HepG2 (cell line): Measurements from ENCODE around the gene DRC7.

ENCODE experiments used
- ARID2 ChIP-seq: sonication (generic); formaldehyde crosslinking; IDR thresholded peaks from 2 replicates; pipeline ENCODE4 v1.8.1; 2022; ENCODE audit warnings: mild to moderate bottlenecking, missing genetic modification reagents, borderline replicate concordance
- RNF2 ChIP-seq: fragments of 450-650 bp; conservative IDR thresholded peaks from 2 replicates; pipeline ENCODE4 v1.6.1; 2016; ENCODE audit warnings: low read depth

DNA sequence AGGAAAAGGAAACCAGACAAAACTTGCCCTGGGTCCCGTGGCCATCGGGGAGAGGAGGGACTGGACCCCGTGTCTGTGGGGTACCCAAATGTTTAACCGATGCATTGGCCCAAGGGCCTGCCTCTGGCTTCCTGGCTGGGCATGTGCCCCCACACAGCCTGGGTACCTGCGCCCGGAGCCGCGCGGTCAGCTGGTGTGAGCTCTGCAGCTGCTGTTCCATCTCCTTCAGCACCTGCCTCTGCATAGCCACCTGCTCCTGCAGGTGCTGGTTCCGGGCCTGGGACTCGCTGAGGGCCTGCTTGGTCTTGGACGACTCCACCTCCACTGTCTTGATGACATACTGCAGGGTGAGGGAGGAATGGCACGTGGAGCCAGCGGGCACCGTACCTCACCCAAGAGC is 75.8 kb downstream of the DRC7 start:
- TF ChIP-seq ARID2 (CRISPR knock-in tag) (no peak), RNF2 (no peak)
